ENCODE measurements around the gene PIP5K1B. TPM values are rescaled to one million over a fixed set of nuclear protein-coding genes. Genes with fewer than 3 reads are reported as not detected.

The PIP5K1B gene
- total RNA-seq, 1 experiment from 2014 or later = 0.20 TPM

DNA sequence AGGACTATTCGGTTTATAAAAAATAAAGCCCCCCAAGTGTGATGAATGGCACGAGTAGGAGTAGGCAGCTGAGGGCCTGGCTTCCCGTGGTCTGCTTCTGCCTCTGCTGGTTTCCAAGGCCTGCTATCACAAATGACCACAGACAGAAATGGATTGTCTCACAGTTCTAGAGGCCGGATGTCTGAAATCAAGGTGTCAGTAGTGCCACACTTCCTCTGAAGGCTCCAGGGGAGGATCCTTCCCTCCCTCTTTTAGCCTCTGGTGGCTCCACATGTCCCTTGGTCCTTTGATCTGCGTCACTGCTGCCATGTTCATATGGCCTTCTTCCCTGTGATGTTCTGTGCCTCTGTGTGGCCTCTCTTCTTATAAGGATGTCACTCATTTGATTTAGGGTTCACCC lies 293.8 kb downstream of the PIP5K1B start:
- no TSS peak for BruUV-seq (replicated peaks)
- Histone ChIP-seq H3K79me2 (ENCODE audit: insufficient read depth, low read length) (no peaks in the 10 kb centered on the region), H3K4me2 (ENCODE audit: low read length) (no peak overlapping the region), H3K36me3 (ENCODE audit: control insufficient read depth in 1 of 2, insufficient read depth in 2 of 2, low read length in 2 of 2) (no peaks in the 10 kb centered on the region), H3K27ac (ENCODE audit: low read depth, low read length) (no peak overlapping the region), H2AFZ (ENCODE audit: low read depth, low read length, poor library complexity, severe bottlenecking) (no peak overlapping the region), H3K27me3 (ENCODE audit: insufficient read depth, low read length) (0 out of 2 replicates have a peak, but pooled peaks cover 7% of the 10 kb centered on the region), H3K4me3 (replicated peaks in 1 of 2; ENCODE audit: low read depth in 1 of 2, low read length in 2 of 2) (no peak overlapping the region), H4K20me1 (ENCODE audit: insufficient read depth) (no peaks in the 10 kb centered on the region), H3K9me3 (ENCODE audit: control insufficient read depth in 1 of 2, insufficient read depth in 1 of 2, low read depth in 1 of 2, low read length in 2 of 2) (no peaks in the 10 kb centered on the region), H3K9ac (ENCODE audit: low read length) (no peak overlapping the region), H3K9me2 (ENCODE audit: insufficient read depth) (no peaks in the 10 kb centered on the region), H3K4me1 (ENCODE audit: control insufficient read depth in 1 of 2, insufficient read depth in 2 of 2, low read length in 2 of 2) (no peaks in the 10 kb centered on the region)
- TF ChIP-seq ZFX (IDR thresholded peaks at IDR 0.05) = no peak
- no peak for TF ChIP-seq ZNF274 (IDR thresholded peaks at IDR 0.05; ENCODE audit: low read depth, low read length)
- TF ChIP-seq SRF (IDR thresholded peaks at IDR 0.05; ENCODE audit: low read depth) = no peak
- no peak for TF ChIP-seq EGR1 (IDR thresholded peaks at IDR 0.05; ENCODE audit: low read depth)
- TF ChIP-seq CEBPB (IDR thresholded peaks at IDR 0.05; ENCODE audit: low read depth) = no peak
- TF ChIP-seq JUND (IDR thresholded peaks at IDR 0.05) = no peak
- TF ChIP-seq, protein P1, sequence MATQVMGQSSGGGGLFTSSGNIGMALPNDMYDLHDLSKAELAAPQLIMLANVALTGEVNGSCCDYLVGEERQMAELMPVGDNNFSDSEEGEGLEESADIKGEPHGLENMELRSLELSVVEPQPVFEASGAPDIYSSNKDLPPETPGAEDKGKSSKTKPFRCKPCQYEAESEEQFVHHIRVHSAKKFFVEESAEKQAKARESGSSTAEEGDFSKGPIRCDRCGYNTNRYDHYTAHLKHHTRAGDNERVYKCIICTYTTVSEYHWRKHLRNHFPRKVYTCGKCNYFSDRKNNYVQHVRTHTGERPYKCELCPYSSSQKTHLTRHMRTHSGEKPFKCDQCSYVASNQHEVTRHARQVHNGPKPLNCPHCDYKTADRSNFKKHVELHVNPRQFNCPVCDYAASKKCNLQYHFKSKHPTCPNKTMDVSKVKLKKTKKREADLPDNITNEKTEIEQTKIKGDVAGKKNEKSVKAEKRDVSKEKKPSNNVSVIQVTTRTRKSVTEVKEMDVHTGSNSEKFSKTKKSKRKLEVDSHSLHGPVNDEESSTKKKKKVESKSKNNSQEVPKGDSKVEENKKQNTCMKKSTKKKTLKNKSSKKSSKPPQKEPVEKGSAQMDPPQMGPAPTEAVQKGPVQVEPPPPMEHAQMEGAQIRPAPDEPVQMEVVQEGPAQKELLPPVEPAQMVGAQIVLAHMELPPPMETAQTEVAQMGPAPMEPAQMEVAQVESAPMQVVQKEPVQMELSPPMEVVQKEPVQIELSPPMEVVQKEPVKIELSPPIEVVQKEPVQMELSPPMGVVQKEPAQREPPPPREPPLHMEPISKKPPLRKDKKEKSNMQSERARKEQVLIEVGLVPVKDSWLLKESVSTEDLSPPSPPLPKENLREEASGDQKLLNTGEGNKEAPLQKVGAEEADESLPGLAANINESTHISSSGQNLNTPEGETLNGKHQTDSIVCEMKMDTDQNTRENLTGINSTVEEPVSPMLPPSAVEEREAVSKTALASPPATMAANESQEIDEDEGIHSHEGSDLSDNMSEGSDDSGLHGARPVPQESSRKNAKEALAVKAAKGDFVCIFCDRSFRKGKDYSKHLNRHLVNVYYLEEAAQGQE (IDR thresholded peaks at IDR 0.05; ENCODE audit: low read depth) = no peak
- no peak for TF ChIP-seq POLR2A (IDR thresholded peaks at IDR 0.05; ENCODE audit: borderline replicate concordance, extremely low read depth, insufficient read depth, insufficient read length)
- no peak for TF ChIP-seq YY1 (IDR thresholded peaks at IDR 0.05; ENCODE audit: extremely low read depth, insufficient replicate concordance, low read depth, low read length)
- TF ChIP-seq SIN3A (IDR thresholded peaks at IDR 0.05; ENCODE audit: low read depth) = no peak
- TF ChIP-seq, protein P2, sequence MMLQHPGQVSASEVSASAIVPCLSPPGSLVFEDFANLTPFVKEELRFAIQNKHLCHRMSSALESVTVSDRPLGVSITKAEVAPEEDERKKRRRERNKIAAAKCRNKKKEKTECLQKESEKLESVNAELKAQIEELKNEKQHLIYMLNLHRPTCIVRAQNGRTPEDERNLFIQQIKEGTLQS (IDR thresholded peaks at IDR 0.05) = no peak
- TF ChIP-seq POLR2AphosphoS5 (IDR thresholded peaks at IDR 0.05; ENCODE audit: low read depth, low read length) = no peak
- no peak for TF ChIP-seq RAD21 (IDR thresholded peaks at IDR 0.05; ENCODE audit: low read depth)
- TF ChIP-seq CBX3 (IDR thresholded peaks at IDR 0.05; ENCODE audit: low read depth) = no peak
- no peak for TF ChIP-seq FOSL1 (IDR thresholded peaks at IDR 0.05; ENCODE audit: low read depth)
- TF ChIP-seq, protein P3, sequence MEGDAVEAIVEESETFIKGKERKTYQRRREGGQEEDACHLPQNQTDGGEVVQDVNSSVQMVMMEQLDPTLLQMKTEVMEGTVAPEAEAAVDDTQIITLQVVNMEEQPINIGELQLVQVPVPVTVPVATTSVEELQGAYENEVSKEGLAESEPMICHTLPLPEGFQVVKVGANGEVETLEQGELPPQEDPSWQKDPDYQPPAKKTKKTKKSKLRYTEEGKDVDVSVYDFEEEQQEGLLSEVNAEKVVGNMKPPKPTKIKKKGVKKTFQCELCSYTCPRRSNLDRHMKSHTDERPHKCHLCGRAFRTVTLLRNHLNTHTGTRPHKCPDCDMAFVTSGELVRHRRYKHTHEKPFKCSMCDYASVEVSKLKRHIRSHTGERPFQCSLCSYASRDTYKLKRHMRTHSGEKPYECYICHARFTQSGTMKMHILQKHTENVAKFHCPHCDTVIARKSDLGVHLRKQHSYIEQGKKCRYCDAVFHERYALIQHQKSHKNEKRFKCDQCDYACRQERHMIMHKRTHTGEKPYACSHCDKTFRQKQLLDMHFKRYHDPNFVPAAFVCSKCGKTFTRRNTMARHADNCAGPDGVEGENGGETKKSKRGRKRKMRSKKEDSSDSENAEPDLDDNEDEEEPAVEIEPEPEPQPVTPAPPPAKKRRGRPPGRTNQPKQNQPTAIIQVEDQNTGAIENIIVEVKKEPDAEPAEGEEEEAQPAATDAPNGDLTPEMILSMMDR (IDR thresholded peaks at IDR 0.05 in 2 of 3, conservative IDR thresholded peaks at IDR 0.05 in 1 of 3; ENCODE audit: borderline replicate concordance in 1 of 3, insufficient read depth in 1 of 3, low read depth in 2 of 3, low read length in 2 of 3) = no peak
- no peak for TF ChIP-seq EZH2phosphoT487 (IDR thresholded peaks at IDR 0.05; ENCODE audit: borderline replicate concordance)
- no peak for TF ChIP-seq ELF1 (IDR thresholded peaks at IDR 0.05; ENCODE audit: borderline replicate concordance, low read depth)
- DNase-seq (ENCODE audit: low read depth, low spot score) (no peak), ATAC-seq (no peak)
- ChIA-PET CTCF (interaction anchor here (0.8 to 1.5 kb wide), 8 partner anchors 9 to 490 kb away, joined by 3 to 14 read pairs (median 4); no protein-coding TSS in a partner anchor), POLR2A (no interaction called here), RAD21 (ENCODE audit: low non-redundant PET in 1 of 2, low total read pairs in 2 of 2, uncharacterized antibody in 2 of 2, unreplicated experiment in 2 of 2) (no interaction called here)
- intact Hi-C loops (cut with micrococcal nuclease) = loop anchor here (1.0 to 10.0 kb wide), 2 partner anchors 244 to 415 kb away; no protein-coding TSS in a partner anchor

All from HCT116 (cell line).